ENCODE results near the gene HHATL. TPM values are rescaled to one million over a fixed set of nuclear protein-coding genes. Genes with fewer than 3 reads are reported as not detected.

The HHATL gene
- total and polyA plus RNA-seq, 10 of the 15 experiments (the other 5 are each of a cell fraction or from before 2014, with no cell fraction given) = not detected

DNA sequence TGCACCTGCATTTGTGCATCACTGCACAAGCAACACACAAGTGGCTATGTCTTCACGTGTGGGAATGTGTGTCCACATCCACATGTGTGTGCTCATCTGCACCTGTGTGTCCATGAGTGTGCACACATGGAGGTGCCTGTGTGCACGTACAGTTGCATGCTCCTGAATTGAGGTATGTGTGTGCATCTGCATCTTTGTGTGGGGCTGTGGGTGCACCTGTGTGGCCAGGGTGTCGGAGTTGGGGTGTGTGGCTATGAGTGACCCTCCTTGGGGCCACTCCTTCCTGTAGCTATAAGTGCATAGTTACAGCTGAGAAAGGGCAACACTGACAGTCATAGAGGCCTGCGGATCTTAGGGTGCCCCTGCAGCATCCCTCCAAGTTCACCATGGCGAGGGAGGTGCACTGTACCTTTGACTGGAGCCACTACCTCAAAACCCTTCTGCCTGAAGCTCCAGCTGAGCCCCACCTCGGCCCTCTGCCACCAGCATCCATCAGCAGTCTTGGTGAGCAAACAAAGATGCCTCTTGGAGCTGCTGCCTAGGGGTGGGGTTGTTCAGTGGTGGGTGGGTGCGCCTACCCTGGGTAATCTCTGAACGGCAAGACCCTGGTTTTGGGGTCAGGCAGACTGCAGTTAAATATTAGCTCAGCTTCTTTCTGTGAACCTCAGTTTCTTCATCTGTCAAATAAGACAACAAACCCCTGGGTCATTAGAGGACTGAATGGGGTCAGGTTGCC, 5.2 kb upstream of the HHATL start:
- no peak for DNase-seq (ENCODE audit: low read depth, low spot score)
- BruUV-seq (replicated peaks) = no TSS peak
- CTCF ChIA-PET = interaction anchor here (0.6 kb wide), 1 partner anchor 18 kb away, joined by 4 read pairs; no protein-coding TSS in a partner anchor
- Histone ChIP-seq H4K20me1 (ENCODE audit: control insufficient read depth, insufficient read depth) (no peaks in the 10 kb centered on the region), H2AFZ (ENCODE audit: control insufficient read depth, low read depth, low read length) (no peak overlapping the region), H3K79me2 (ENCODE audit: control insufficient read depth, insufficient read depth, low read length) (no peaks in the 10 kb centered on the region), H3K36me3 (ENCODE audit: control insufficient read depth in 2 of 2, insufficient read depth in 2 of 2, low read length in 1 of 2) (no peaks in the 10 kb centered on the region), H3K27me3 (replicated peaks in 1 of 2; ENCODE audit: control insufficient read depth in 2 of 2, insufficient read depth in 2 of 2, low read length in 1 of 2) (no peaks in the 10 kb centered on the region; a peak in 3 of 4 replicates), H3K4me3 (no peak overlapping the region), H3K4me1 (ENCODE audit: control insufficient read depth, insufficient read depth, low read length) (no peaks in the 10 kb centered on the region), H3K27ac (ENCODE audit: control insufficient read depth, insufficient read depth) (no peak overlapping the region), H3K9me3 (replicated peaks; ENCODE audit: control insufficient read depth, insufficient read depth, low read length) (no peaks in the 10 kb centered on the region), H3K4me2 (ENCODE audit: control insufficient read depth, insufficient read depth) (no peak overlapping the region), H3K9ac (ENCODE audit: control insufficient read depth, insufficient read depth, low read length) (no peak overlapping the region)
- POLR2A ChIA-PET = no interaction called here
- intact Hi-C loops (cut with micrococcal nuclease; ENCODE audit: unreplicated experiment) = no loop called here
- no peak for FAIRE-seq
- SMC1A ChIA-PET (ENCODE audit: uncharacterized antibody, unreplicated experiment) = no interaction called here
- RAD21 ChIA-PET (ENCODE audit: unreplicated experiment) = no interaction called here
- no peak for ATAC-seq
- in situ Hi-C loops (cut with MboI) = no loop called here
- WGBS (ENCODE audit: insufficient coverage, insufficient replicate concordance, low lambda C conversion rate, missing lambda C conversion rate) = under 1% methylated on average over 8 of the region's 8 CpGs
- TF ChIP-seq FOXM1 (IDR thresholded peaks at IDR 0.05; ENCODE audit: low read depth, low read length) (no peak), HDGF (IDR thresholded peaks at IDR 0.05) (no peak), MYC (IDR thresholded peaks at IDR 0.05; ENCODE audit: insufficient read depth, insufficient read length, insufficient replicate concordance, low read length, severe bottlenecking) (no peak), ZSCAN29 (IDR thresholded peaks at IDR 0.05) (no peak), CBX3 (IDR thresholded peaks at IDR 0.05; ENCODE audit: borderline replicate concordance, low read depth) (no peak), SMC3 (IDR thresholded peaks at IDR 0.05; ENCODE audit: borderline replicate concordance, low read length) (no peak), KAT2A (conservative IDR thresholded peaks at IDR 0.05; ENCODE audit: control insufficient read depth, low read depth, low read length) (no peak), FOXK2 (IDR thresholded peaks at IDR 0.05) (no peak), NRF1 (conservative IDR thresholded peaks at IDR 0.05; ENCODE audit: low read depth, low read length) (no peak), SPI1 (IDR thresholded peaks at IDR 0.05; ENCODE audit: borderline replicate concordance, insufficient read depth, low read depth, low read length) (no peak), PAX8 (IDR thresholded peaks at IDR 0.05) (no peak), ZNF384 (IDR thresholded peaks at IDR 0.05; ENCODE audit: borderline replicate concordance, low read depth, low read length) (no peak)
- TF ChIP-seq, protein P1, sequence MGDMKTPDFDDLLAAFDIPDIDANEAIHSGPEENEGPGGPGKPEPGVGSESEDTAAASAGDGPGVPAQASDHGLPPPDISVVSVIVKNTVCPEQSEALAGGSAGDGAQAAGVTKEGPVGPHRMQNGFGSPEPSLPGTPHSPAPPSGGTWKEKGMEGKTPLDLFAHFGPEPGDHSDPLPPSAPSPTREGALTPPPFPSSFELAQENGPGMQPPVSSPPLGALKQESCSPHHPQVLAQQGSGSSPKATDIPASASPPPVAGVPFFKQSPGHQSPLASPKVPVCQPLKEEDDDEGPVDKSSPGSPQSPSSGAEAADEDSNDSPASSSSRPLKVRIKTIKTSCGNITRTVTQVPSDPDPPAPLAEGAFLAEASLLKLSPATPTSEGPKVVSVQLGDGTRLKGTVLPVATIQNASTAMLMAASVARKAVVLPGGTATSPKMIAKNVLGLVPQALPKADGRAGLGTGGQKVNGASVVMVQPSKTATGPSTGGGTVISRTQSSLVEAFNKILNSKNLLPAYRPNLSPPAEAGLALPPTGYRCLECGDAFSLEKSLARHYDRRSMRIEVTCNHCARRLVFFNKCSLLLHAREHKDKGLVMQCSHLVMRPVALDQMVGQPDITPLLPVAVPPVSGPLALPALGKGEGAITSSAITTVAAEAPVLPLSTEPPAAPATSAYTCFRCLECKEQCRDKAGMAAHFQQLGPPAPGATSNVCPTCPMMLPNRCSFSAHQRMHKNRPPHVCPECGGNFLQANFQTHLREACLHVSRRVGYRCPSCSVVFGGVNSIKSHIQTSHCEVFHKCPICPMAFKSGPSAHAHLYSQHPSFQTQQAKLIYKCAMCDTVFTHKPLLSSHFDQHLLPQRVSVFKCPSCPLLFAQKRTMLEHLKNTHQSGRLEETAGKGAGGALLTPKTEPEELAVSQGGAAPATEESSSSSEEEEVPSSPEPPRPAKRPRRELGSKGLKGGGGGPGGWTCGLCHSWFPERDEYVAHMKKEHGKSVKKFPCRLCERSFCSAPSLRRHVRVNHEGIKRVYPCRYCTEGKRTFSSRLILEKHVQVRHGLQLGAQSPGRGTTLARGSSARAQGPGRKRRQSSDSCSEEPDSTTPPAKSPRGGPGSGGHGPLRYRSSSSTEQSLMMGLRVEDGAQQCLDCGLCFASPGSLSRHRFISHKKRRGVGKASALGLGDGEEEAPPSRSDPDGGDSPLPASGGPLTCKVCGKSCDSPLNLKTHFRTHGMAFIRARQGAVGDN (IDR thresholded peaks at IDR 0.05) = no peak
- TF ChIP-seq, protein P2, sequence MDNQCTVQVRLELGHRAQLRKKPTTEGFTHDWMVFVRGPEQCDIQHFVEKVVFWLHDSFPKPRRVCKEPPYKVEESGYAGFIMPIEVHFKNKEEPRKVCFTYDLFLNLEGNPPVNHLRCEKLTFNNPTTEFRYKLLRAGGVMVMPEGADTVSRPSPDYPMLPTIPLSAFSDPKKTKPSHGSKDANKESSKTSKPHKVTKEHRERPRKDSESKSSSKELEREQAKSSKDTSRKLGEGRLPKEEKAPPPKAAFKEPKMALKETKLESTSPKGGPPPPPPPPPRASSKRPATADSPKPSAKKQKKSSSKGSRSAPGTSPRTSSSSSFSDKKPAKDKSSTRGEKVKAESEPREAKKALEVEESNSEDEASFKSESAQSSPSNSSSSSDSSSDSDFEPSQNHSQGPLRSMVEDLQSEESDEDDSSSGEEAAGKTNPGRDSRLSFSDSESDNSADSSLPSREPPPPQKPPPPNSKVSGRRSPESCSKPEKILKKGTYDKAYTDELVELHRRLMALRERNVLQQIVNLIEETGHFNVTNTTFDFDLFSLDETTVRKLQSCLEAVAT (IDR thresholded peaks at IDR 0.05) = no peak
- TF ChIP-seq, protein P3, sequence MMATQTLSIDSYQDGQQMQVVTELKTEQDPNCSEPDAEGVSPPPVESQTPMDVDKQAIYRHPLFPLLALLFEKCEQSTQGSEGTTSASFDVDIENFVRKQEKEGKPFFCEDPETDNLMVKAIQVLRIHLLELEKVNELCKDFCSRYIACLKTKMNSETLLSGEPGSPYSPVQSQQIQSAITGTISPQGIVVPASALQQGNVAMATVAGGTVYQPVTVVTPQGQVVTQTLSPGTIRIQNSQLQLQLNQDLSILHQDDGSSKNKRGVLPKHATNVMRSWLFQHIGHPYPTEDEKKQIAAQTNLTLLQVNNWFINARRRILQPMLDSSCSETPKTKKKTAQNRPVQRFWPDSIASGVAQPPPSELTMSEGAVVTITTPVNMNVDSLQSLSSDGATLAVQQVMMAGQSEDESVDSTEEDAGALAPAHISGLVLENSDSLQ (IDR thresholded peaks at IDR 0.05) = no peak
- TF ChIP-seq, protein P4, sequence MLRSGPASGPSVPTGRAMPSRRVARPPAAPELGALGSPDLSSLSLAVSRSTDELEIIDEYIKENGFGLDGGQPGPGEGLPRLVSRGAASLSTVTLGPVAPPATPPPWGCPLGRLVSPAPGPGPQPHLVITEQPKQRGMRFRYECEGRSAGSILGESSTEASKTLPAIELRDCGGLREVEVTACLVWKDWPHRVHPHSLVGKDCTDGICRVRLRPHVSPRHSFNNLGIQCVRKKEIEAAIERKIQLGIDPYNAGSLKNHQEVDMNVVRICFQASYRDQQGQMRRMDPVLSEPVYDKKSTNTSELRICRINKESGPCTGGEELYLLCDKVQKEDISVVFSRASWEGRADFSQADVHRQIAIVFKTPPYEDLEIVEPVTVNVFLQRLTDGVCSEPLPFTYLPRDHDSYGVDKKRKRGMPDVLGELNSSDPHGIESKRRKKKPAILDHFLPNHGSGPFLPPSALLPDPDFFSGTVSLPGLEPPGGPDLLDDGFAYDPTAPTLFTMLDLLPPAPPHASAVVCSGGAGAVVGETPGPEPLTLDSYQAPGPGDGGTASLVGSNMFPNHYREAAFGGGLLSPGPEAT (IDR thresholded peaks at IDR 0.05; ENCODE audit: low read depth) = no peak
